Parathyroid adenoma (tissue), 2 donors: ENCODE results near the gene MAPK1.
"Not testable (repeated sequence)": the region's sequence is repeated elsewhere in the genome, so short reads cannot be mapped to it uniquely, and the experiment has no call there.

Experiments used
- H2AFZ ChIP-seq: fragments of 300-600 bp; sonication (generic); one replicate; pipeline ENCODE4 v1.7.0; 2017; ENCODE audit warnings: antibody characterized with exemption, mild to moderate bottlenecking
- H3K27ac ChIP-seq: fragments of 300-600 bp; sonication (generic); one replicate; pipeline ENCODE4 v1.7.0; 2017
- H3K27me3 ChIP-seq: fragments of 300-600 bp; sonication (generic); one replicate; pipeline ENCODE4 v1.7.0; 2017; ENCODE audit warnings: low read length; ENCODE audit not compliant: control insufficient read depth, insufficient read depth
- H3K36me3 ChIP-seq: fragments of 300-600 bp; sonication (generic); one replicate; pipeline ENCODE4 v1.7.0; 2017; ENCODE audit warnings: low read length; ENCODE audit not compliant: control insufficient read depth, insufficient read depth
- H3K4me1 ChIP-seq: fragments of 300-600 bp; sonication (generic); one replicate; pipeline ENCODE4 v1.7.0; 2017; ENCODE audit warnings: control low read depth
- H3K4me2 ChIP-seq: fragments of 300-600 bp; sonication (generic); one replicate; pipeline ENCODE4 v1.7.0; 2017; ENCODE audit warnings: low read length
- H3K4me3 ChIP-seq: fragments of 300-600 bp; sonication (generic); one replicate; pipeline ENCODE4 v1.7.0; 2017; ENCODE audit warnings: low read depth, low read length
- H3K79me2 ChIP-seq: fragments of 300-600 bp; sonication (generic); one replicate; pipeline ENCODE4 v1.7.0; 2017; ENCODE audit warnings: control low read depth
- H3K9ac ChIP-seq: fragments of 300-600 bp; sonication (generic); one replicate; pipeline ENCODE4 v1.7.0; 2017; ENCODE audit warnings: mild to moderate bottlenecking
- H3K9me3 ChIP-seq: fragments of 300-600 bp; sonication (generic); one replicate; pipeline ENCODE4 v1.7.0; 2017; ENCODE audit warnings: low read length; ENCODE audit not compliant: control insufficient read depth
- TF ChIP-seq, protein P1 (sequence below): fragments of 300-600 bp; sonication (generic); IDR thresholded peaks from one replicate; pipeline ENCODE4 v1.7.0; 2017; ENCODE audit warnings: antibody characterized with exemption, mild to moderate bottlenecking
- donor health status: primary hyperparathyroidism.

The MAPK1 gene

DNA sequence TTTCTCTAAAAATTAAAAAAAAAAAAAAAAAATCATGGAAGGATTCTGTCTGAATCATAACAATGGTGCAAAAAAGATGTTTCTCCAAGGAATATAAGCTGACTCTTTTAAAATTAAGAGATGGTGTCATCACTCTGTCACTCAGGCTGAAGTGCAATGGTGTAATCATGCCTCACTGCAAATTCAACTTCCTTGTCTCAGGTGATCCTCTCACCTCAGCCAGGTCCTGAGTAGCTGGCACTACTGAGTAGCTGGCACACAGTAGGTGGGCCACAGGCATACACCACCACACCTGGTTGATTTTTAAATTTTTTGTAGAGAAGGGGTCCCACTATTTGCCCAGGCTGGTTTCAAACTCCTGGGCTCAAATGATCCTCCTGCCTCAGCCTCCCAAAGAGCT lies 77.1 kb downstream of the MAPK1 start:
- Histone ChIP-seq H3K27me3 (no peaks in the 10 kb centered on the region), H3K4me2 (no peak overlapping the region), H3K27ac (no peak overlapping the region), H3K36me3 (no peaks in the 10 kb centered on the region), H3K9me3 (no peaks in the 10 kb centered on the region), H2AFZ (no peak overlapping the region), H3K9ac (no peak overlapping the region), H3K79me2 (no peaks in the 10 kb centered on the region), H3K4me1 (no peaks in the 10 kb centered on the region), H3K4me3 (no peak overlapping the region)
- TF ChIP-seq, protein P1, sequence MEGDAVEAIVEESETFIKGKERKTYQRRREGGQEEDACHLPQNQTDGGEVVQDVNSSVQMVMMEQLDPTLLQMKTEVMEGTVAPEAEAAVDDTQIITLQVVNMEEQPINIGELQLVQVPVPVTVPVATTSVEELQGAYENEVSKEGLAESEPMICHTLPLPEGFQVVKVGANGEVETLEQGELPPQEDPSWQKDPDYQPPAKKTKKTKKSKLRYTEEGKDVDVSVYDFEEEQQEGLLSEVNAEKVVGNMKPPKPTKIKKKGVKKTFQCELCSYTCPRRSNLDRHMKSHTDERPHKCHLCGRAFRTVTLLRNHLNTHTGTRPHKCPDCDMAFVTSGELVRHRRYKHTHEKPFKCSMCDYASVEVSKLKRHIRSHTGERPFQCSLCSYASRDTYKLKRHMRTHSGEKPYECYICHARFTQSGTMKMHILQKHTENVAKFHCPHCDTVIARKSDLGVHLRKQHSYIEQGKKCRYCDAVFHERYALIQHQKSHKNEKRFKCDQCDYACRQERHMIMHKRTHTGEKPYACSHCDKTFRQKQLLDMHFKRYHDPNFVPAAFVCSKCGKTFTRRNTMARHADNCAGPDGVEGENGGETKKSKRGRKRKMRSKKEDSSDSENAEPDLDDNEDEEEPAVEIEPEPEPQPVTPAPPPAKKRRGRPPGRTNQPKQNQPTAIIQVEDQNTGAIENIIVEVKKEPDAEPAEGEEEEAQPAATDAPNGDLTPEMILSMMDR = no peak

DNA sequence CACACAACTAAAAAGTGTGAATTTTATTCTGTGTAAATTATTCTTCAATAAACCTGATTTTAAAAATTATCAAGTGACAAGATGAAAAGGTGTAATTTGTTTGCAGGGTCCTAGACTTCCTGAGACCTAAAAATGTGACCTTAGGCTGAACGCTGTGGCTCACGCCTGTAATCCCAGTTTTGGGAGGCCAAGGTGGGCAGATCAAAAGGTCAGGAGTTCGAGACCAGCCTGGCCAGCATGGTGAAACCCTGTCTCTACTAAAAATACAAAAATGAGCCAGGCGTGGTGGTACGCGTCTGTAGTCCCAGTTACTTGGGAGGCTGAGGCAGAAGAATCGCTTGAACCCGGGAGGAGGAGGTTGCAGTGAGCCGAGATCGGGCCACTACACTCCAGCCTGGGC lies 79.9 kb downstream of the MAPK1 start:
- H3K4me3 ChIP-seq, H3K79me2 ChIP-seq, H2AFZ ChIP-seq, H3K9ac ChIP-seq, H3K4me1 ChIP-seq, H3K27ac ChIP-seq, H3K36me3 ChIP-seq, H3K4me2 ChIP-seq, H3K9me3 ChIP-seq, H3K27me3 ChIP-seq: not testable (repeated sequence)

DNA sequence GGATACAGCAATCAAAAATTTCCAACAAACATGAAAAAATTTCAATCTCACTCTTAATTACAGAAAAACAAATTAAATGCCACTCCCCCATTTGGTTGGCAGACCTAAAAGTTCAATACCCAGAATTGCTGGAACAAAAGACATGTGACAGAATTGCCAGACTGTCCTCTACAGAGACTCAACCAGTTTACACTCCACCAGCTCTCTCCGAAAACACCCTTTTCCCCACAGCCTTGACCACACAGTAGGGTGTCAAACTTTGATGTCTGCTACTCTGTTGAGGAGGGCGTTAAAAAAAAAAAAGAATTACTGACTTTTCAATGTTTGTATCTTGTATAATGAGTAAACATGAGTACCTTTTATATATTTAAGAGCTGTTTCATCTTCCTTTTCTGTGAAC lies 87.2 kb downstream of the MAPK1 start:
- TF ChIP-seq, protein P1 = no peak
- Histone ChIP-seq H3K9me3 (no peaks in the 10 kb centered on the region), H2AFZ (no peak overlapping the region), H3K9ac (no peak overlapping the region), H3K27ac (no peak overlapping the region), H3K4me2 (no peak overlapping the region), H3K27me3 (no peaks in the 10 kb centered on the region), H3K36me3 (no peaks in the 10 kb centered on the region), H3K4me1 (peaks cover 2% of the 10 kb centered on the region), H3K79me2 (no peaks in the 10 kb centered on the region), H3K4me3 (no peak overlapping the region)

DNA sequence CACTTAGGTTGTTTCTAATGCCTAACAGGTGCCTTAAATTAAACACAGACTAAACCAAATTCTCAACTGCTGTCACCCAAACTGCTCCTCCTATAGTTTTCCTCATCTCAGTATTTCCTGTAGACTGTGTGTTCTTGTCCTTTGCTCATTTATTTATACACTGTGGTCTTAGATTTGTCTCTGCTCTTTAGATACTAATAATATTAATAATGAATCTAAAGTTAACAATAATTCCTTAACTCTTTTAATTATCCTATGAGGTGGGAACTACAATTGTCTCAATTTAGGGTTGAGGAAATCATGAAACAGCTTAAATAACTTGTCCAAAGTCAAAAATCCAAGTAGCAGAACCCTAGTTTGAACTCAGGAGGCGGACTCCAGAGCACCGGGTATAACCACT lies 88.0 kb downstream of the MAPK1 start:
- Histone ChIP-seq H3K4me1 (no peaks in the 10 kb centered on the region), H3K36me3 (no peaks in the 10 kb centered on the region), H2AFZ (no peak overlapping the region), H3K9me3 (no peaks in the 10 kb centered on the region), H3K27me3 (no peaks in the 10 kb centered on the region), H3K4me2 (no peak overlapping the region), H3K4me3 (no peak overlapping the region), H3K27ac (no peak overlapping the region), H3K9ac (no peak overlapping the region), H3K79me2 (no peaks in the 10 kb centered on the region)
- TF ChIP-seq, protein P1 = no peak

DNA sequence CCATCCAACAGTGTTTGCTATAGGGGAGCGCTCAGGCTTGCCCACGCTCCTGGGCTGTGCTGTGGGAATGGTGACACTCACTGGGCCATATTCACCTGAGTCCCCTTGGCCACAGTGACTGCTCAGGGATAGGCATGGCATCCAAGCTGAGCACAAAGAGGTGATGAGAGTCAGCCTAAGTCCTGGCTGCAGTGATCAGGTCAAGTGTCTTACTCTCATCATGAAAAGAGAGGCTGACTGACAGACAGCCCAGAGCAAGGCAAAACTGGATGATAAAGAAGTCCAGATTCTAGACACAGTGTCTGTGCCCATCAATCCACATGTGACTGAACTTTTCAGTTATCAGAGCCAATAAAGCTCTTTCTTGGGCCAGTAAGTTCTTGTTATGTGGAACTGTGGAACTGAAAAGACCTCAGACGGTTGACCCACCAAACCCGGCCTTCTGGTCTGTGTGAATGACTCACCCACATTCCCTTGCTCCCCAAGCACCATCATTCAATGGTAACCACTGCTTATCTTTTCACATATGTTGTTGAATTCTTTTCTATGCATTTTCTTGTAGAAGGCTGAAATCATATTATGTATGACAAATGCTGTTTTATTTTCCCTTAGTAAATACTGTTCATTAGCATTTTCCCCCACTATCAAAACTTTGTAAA lies 88.6 kb downstream of the MAPK1 start:
- no peak overlapping the region for H3K9ac ChIP-seq
- no peaks in the 10 kb centered on the region for H3K27me3 ChIP-seq
- no peaks in the 10 kb centered on the region for H3K36me3 ChIP-seq
- H3K27ac ChIP-seq = no peak overlapping the region
- no peaks in the 10 kb centered on the region for H3K9me3 ChIP-seq
- H3K4me1 ChIP-seq = no peaks in the 10 kb centered on the region
- H2AFZ ChIP-seq = no peak overlapping the region
- H3K4me3 ChIP-seq = no peak overlapping the region
- TF ChIP-seq, protein P1 = no peak
- H3K4me2 ChIP-seq = no peak overlapping the region
- H3K79me2 ChIP-seq = no peaks in the 10 kb centered on the region
